Erythroblast (primary cell): Measurements from ENCODE around the gene IFT57.

ENCODE experiments used
- GATA1 ChIP-seq: IDR thresholded peaks from 2 replicates; pipeline ENCODE4 v1.6.1; 2011; ENCODE audit warnings: low read depth, mild to moderate bottlenecking, control low read depth, low read length, moderate library complexity
- POLR2A ChIP-seq: IDR thresholded peaks from 2 replicates; pipeline ENCODE4 v1.6.1; 2011; ENCODE audit warnings: mild to moderate bottlenecking, low read length

- TF ChIP-seq POLR2A (peak; percentile 22), GATA1 (no peak)
These were observed 87.7 kb downstream of the IFT57 start for GRCh38 chr3:108134555-108134880.
